ENCODE data around the gene HECW1.

The HECW1 gene

GRCh38 chr7:43459019-43459337 lies 346.5 kb downstream of the HECW1 start:
- Histone ChIP-seq H4K20me1 (no peaks in the 10 kb centered on the region), H3K4me1 (0 out of 20 replicates have a peak, but pooled peaks cover 0 to 4% (median 0%) of the 10 kb centered on the region in 10 experiments), H3K9ac (no peak overlapping the region), H3K4me2 (no peak overlapping the region), H3K9me3 (replicated peaks in 1 of 11) (no peaks in the 10 kb centered on the region), H3K27ac (no peak overlapping the region), H3K4me3 (no peak overlapping the region), H3K36me3 (peaks cover 0 to 12% (median 0%) of the 10 kb centered on the region in 11 experiments; a peak in 2 of 22 replicates), H3K27me3 (no peaks in the 10 kb centered on the region)
- TF ChIP-seq Cebpa-rat (IDR thresholded peaks at IDR 0.05): no peak

- H3K4me2 ChIP-seq: no peak overlapping the region
- H3K9me3 ChIP-seq (replicated peaks in 1 of 11): 0 out of 22 replicates have a peak, but pooled peaks cover 0 to 3% (median 0%) of the 10 kb centered on the region in 11 experiments
- no peaks in the 10 kb centered on the region for H3K27me3 ChIP-seq
- H3K4me1 ChIP-seq: peaks cover 0 to 5% (median 0%) of the 10 kb centered on the region in 10 experiments; a peak in 1 of 20 replicates
- H3K4me3 ChIP-seq: no peak overlapping the region
- H3K36me3 ChIP-seq: peaks cover 0 to 12% (median 0%) of the 10 kb centered on the region in 11 experiments; a peak in 2 of 22 replicates
- H3K27ac ChIP-seq: no peak overlapping the region
- no peak overlapping the region for H3K9ac ChIP-seq
- no peaks in the 10 kb centered on the region for H4K20me1 ChIP-seq
- TF ChIP-seq Cebpa-rat (IDR thresholded peaks at IDR 0.05): no peak
Observed at GRCh38 chr7:43460733-43461348, 348.4 kb downstream of the HECW1 start.

- Histone ChIP-seq H3K9me3 (replicated peaks in 1 of 11) (0 out of 22 replicates have a peak, but pooled peaks cover 0 to 3% (median 0%) of the 10 kb centered on the region in 11 experiments), H3K4me1 (peaks cover 0 to 5% (median 0%) of the 10 kb centered on the region in 10 experiments; a peak in 3 of 20 replicates), H4K20me1 (no peaks in the 10 kb centered on the region), H3K27ac (no peak overlapping the region), H3K36me3 (peaks cover 0 to 8% (median 0%) of the 10 kb centered on the region in 11 experiments; a peak in 2 of 22 replicates), H3K4me2 (no peak overlapping the region), H3K27me3 (no peaks in the 10 kb centered on the region), H3K4me3 (no peak overlapping the region), H3K9ac (no peak overlapping the region)
- no peak for TF ChIP-seq Cebpa-rat (IDR thresholded peaks at IDR 0.05)
Observed at GRCh38 chr7:43461349-43462024, 349.0 kb downstream of the HECW1 start.

GRCh38 chr7:43462836-43463235 lies 350.4 kb downstream of the HECW1 start:
- Histone ChIP-seq H3K4me2 (no peak overlapping the region), H3K4me1 (peaks cover 0 to 5% (median 0%) of the 10 kb centered on the region in 10 experiments; a peak in 3 of 20 replicates), H3K36me3 (peaks cover 0 to 8% (median 0%) of the 10 kb centered on the region in 11 experiments; a peak in 2 of 22 replicates), H3K9me3 (replicated peaks in 1 of 11) (0 out of 22 replicates have a peak, but pooled peaks cover 0 to 3% (median 0%) of the 10 kb centered on the region in 11 experiments), H3K4me3 (no peak overlapping the region), H4K20me1 (no peaks in the 10 kb centered on the region), H3K27me3 (no peaks in the 10 kb centered on the region), H3K9ac (no peak overlapping the region), H3K27ac (no peak overlapping the region)
- TF ChIP-seq Cebpa-rat (IDR thresholded peaks at IDR 0.05): no peak

GRCh38 chr7:43463401-43463980 lies 351.0 kb downstream of the HECW1 start:
- Histone ChIP-seq H3K27ac (no peak overlapping the region), H3K36me3 (peaks cover 0 to 8% (median 0%) of the 10 kb centered on the region in 11 experiments; a peak in 2 of 22 replicates), H3K27me3 (no peaks in the 10 kb centered on the region), H3K9me3 (replicated peaks in 1 of 11) (0 out of 22 replicates have a peak, but pooled peaks cover 0 to 3% (median 0%) of the 10 kb centered on the region in 11 experiments), H3K4me1 (peaks cover 0 to 9% (median 0%) of the 10 kb centered on the region in 10 experiments; a peak in 5 of 20 replicates), H3K4me3 (no peak overlapping the region), H3K4me2 (no peak overlapping the region), H4K20me1 (no peaks in the 10 kb centered on the region), H3K9ac (no peak overlapping the region)
- TF ChIP-seq Cebpa-rat (IDR thresholded peaks at IDR 0.05): no peak

- Histone ChIP-seq H4K20me1 (no peaks in the 10 kb centered on the region), H3K9ac (no peak overlapping the region), H3K27ac (no peak overlapping the region), H3K4me1 (peaks cover 0 to 24% (median 14%) of the 10 kb centered on the region in 10 experiments; a peak in 13 of 20 replicates), H3K4me2 (no peak overlapping the region; a peak in 1 of 22 replicates), H3K9me3 (replicated peaks in 1 of 11) (0 out of 22 replicates have a peak, but pooled peaks cover 0 to 3% (median 0%) of the 10 kb centered on the region in 11 experiments), H3K4me3 (no peak overlapping the region), H3K27me3 (no peaks in the 10 kb centered on the region), H3K36me3 (peaks cover 0 to 18% (median 3%) of the 10 kb centered on the region in 11 experiments; a peak in 6 of 22 replicates)
- no peak for TF ChIP-seq Cebpa-rat (IDR thresholded peaks at IDR 0.05)
Observed at GRCh38 chr7:43465581-43466554, 353.4 kb downstream of the HECW1 start.

GRCh38 chr7:43467406-43467805 lies 355.0 kb downstream of the HECW1 start:
- H3K9me3 ChIP-seq (replicated peaks in 1 of 11): 0 out of 22 replicates have a peak, but pooled peaks cover 0 to 3% (median 0%) of the 10 kb centered on the region in 11 experiments
- H3K4me3 ChIP-seq: no peak overlapping the region
- no peak overlapping the region for H3K4me2 ChIP-seq
- TF ChIP-seq Cebpa-rat (IDR thresholded peaks at IDR 0.05): no peak
- H3K9ac ChIP-seq: no peak overlapping the region
- H3K4me1 ChIP-seq: peaks cover 9 to 38% (median 26%) of the 10 kb centered on the region in 10 experiments; a peak in 16 of 20 replicates
- peaks cover 0 to 19% (median 3%) of the 10 kb centered on the region in 11 experiments; a peak in 6 of 22 replicates for H3K36me3 ChIP-seq
- no peaks in the 10 kb centered on the region for H4K20me1 ChIP-seq
- no peak overlapping the region for H3K27ac ChIP-seq
- H3K27me3 ChIP-seq: no peaks in the 10 kb centered on the region

GRCh38 chr7:43467846-43468245 lies 355.4 kb downstream of the HECW1 start:
- H3K36me3 ChIP-seq: peaks cover 0 to 19% (median 3%) of the 10 kb centered on the region in 11 experiments; a peak in 6 of 22 replicates
- H3K4me1 ChIP-seq: peaks cover 9 to 38% (median 27%) of the 10 kb centered on the region in 10 experiments; a peak in 16 of 20 replicates
- no peak overlapping the region for H3K9ac ChIP-seq
- H3K4me2 ChIP-seq: no peak overlapping the region
- H3K9me3 ChIP-seq (replicated peaks in 1 of 11): 0 out of 22 replicates have a peak, but pooled peaks cover 0 to 3% (median 0%) of the 10 kb centered on the region in 11 experiments
- H4K20me1 ChIP-seq: no peaks in the 10 kb centered on the region
- H3K27me3 ChIP-seq: no peaks in the 10 kb centered on the region
- no peak overlapping the region for H3K4me3 ChIP-seq
- no peak for TF ChIP-seq Cebpa-rat (IDR thresholded peaks at IDR 0.05)
- H3K27ac ChIP-seq: no peak overlapping the region

Measured in BLaER1 treated with 17β-estradiol and CSF1 and Interleukin-3, amounts not matched to agents 10 nM and 100 nM (cell line).